Endothelial cell of umbilical vein (primary cell): ENCODE measurements around the gene SLC22A7. TPM values are rescaled to one million over a fixed set of nuclear protein-coding genes. Genes with fewer than 3 reads are reported as not detected.

Experiments
- BruUV-seq: library from RNA; stranded (reverse); fragments of 400-500 nt; replicated peaks from 2 replicates; lab custom pipeline; 2021; lab: Mats Ljungman, UMichigan
- CTCF ChIA-PET: fragments of 300-600, 350-600 bp; sonication (Branson Sonifier 250); formaldehyde crosslinking; loops from one replicate; lab custom pipeline; 2021; ENCODE audit warnings: antibody characterized with exemption, inconsistent platforms; lab: Charles Lee
- POLR2A ChIA-PET: fragments of 300-600, 350-600 bp; sonication (Branson Sonifier 250); formaldehyde crosslinking; loops from one replicate; lab custom pipeline; 2021; ENCODE audit warnings: antibody characterized with exemption, inconsistent platforms; lab: Charles Lee
- DNase-seq: peaks from one replicate; pipeline ENCODE4 v3.0.0-alpha.2; 2011; ENCODE audit warnings: low read depth, low spot score
- FAIRE-seq: peaks from 2 replicates; lab custom pipeline; 2011; peaks lifted over from hg19 to GRCh38; lab: Jason Lieb, UNC
- H2AFZ ChIP-seq: 2 replicates; pipeline ENCODE4 v1.6.0; 2012; ENCODE audit warnings: low read depth, low read length, control low read depth, inconsistent platforms
- H3K27ac ChIP-seq: 2 replicates; pipeline ENCODE4 v1.5.1; 2011; ENCODE audit warnings: low read depth, mild to moderate bottlenecking, control low read depth, low read length, moderate library complexity; ENCODE audit not compliant: insufficient read depth
- H3K27me3 ChIP-seq, 2 experiments: 2 replicates each; pipeline versions ENCODE4 v1.6.0 to v1.6.1; 2011; ENCODE audit warnings: low read length in 2 of 2, mixed read lengths in 1 of 2; ENCODE audit not compliant: control insufficient read depth in 2 of 2, insufficient read depth in 2 of 2
- H3K36me3 ChIP-seq, 2 experiments: 2 replicates in 1 of 2; 3 replicates in 1 of 2; pipeline ENCODE4 v1.5.1; 2011; ENCODE audit warnings: low read length in 2 of 2, mild to moderate bottlenecking in 1 of 2, moderate library complexity in 1 of 2; ENCODE audit not compliant: control insufficient read depth in 2 of 2, insufficient read depth in 2 of 2; ENCODE audit errors: extremely low read depth in 1 of 2
- H3K4me1 ChIP-seq: 3 replicates; pipeline ENCODE4 v1.5.1; 2011; ENCODE audit warnings: mild to moderate bottlenecking, low read length; ENCODE audit not compliant: control insufficient read depth, insufficient read depth; ENCODE audit errors: extremely low read depth
- H3K4me2 ChIP-seq: 2 replicates; pipeline ENCODE4 v1.6.1; 2011; ENCODE audit warnings: low read length, control low read depth, mixed read lengths; ENCODE audit not compliant: insufficient read depth
- H3K4me3 ChIP-seq, 3 experiments: fragments of 200-600 bp in 1 of 3; sonication (generic), shearing (Covaris generic) in 1 of 3; replicated peaks in 1 of 3; 2 replicates each; pipeline ENCODE4 v1.5.1; 2011 to 2016; ENCODE audit warnings: control low read depth in 3 of 3, low read length in 3 of 3, mild to moderate bottlenecking in 2 of 3, inconsistent platforms in 1 of 3, low read depth in 1 of 3, moderate library complexity in 1 of 3; ENCODE audit not compliant: insufficient read depth in 1 of 3
- H3K79me2 ChIP-seq: 2 replicates; pipeline ENCODE4 v1.6.0; 2012; ENCODE audit warnings: low read length, inconsistent platforms; ENCODE audit not compliant: control insufficient read depth, insufficient read depth
- H3K9ac ChIP-seq: replicated peaks from 2 replicates; pipeline ENCODE3; 2011; ENCODE audit warnings: low read length, control low read depth; ENCODE audit not compliant: insufficient read depth; ENCODE audit errors: extremely low read depth
- H3K9me1 ChIP-seq: replicated peaks from 3 replicates; pipeline ENCODE4 v1.6.0; 2011; ENCODE audit warnings: mild to moderate bottlenecking, low read length; ENCODE audit not compliant: control insufficient read depth, insufficient read depth; ENCODE audit errors: extremely low read depth
- H3K9me3 ChIP-seq: replicated peaks from 2 replicates; pipeline ENCODE4 v1.5.1; 2012; ENCODE audit warnings: low read length, inconsistent platforms; ENCODE audit not compliant: control insufficient read depth, insufficient read depth
- H4K20me1 ChIP-seq: replicated peaks from 2 replicates; pipeline ENCODE3; 2011; ENCODE audit warnings: mild to moderate bottlenecking, low read length; ENCODE audit not compliant: control insufficient read depth, insufficient read depth; ENCODE audit errors: extremely low read depth
- CTCF ChIP-seq, 2 donors: IDR thresholded peaks; 1 replicate in 1 of 2; 2 replicates in 1 of 2; pipeline ENCODE4 v1.5.1; 2011; ENCODE audit warnings: low read length in 2 of 2, mild to moderate bottlenecking in 2 of 2, moderate library complexity in 2 of 2, control low read depth in 1 of 2, inconsistent platforms in 1 of 2, low read depth in 1 of 2; ENCODE audit not compliant: insufficient read depth in 1 of 2; ENCODE audit errors: extremely low read depth in 1 of 2
- EZH2 ChIP-seq: IDR thresholded peaks from 2 replicates; pipeline ENCODE4 v1.6.1; 2012; ENCODE audit warnings: borderline replicate concordance, low read depth, mild to moderate bottlenecking, moderate library complexity, low read length, inconsistent platforms; ENCODE audit not compliant: severe bottlenecking
- FOS ChIP-seq: IDR thresholded peaks from 2 replicates; pipeline ENCODE4 v1.6.1; 2011; ENCODE audit warnings: mild to moderate bottlenecking, low read length, moderate library complexity, borderline replicate concordance; ENCODE audit not compliant: insufficient read depth
- GATA2 ChIP-seq: IDR thresholded peaks from 2 replicates; pipeline ENCODE4 v1.7.0; 2011; ENCODE audit warnings: low read depth, mild to moderate bottlenecking, moderate library complexity, mixed read lengths, low read length; ENCODE audit not compliant: insufficient read length, insufficient read depth
- JUN ChIP-seq: IDR thresholded peaks from 2 replicates; pipeline ENCODE4 v1.6.1; 2011; ENCODE audit warnings: borderline replicate concordance, low read depth; ENCODE audit not compliant: insufficient read length, insufficient read depth
- MAX ChIP-seq: IDR thresholded peaks from 2 replicates; pipeline ENCODE4 v1.6.1; 2011; ENCODE audit not compliant: insufficient read depth, insufficient read length
- MYC ChIP-seq: IDR thresholded peaks from one replicate; pipeline ENCODE4 v1.6.1; 2011; ENCODE audit warnings: mild to moderate bottlenecking, low read depth, low read length
- POLR2A ChIP-seq: IDR thresholded peaks from 2 replicates; pipeline ENCODE4 v1.6.1; 2012; ENCODE audit warnings: low read depth, mild to moderate bottlenecking, control low read depth, low read length
- POLR2AphosphoS5 ChIP-seq: IDR thresholded peaks from 2 replicates; pipeline ENCODE4 v1.6.1; 2012; ENCODE audit warnings: low read depth, mild to moderate bottlenecking, control low read depth, low read length, moderate library complexity; ENCODE audit not compliant: insufficient read depth
- dilution Hi-C: fragments of 300-500 bp; cut with MboI; formaldehyde crosslinking; loops from one replicate; pipeline ENCODE4 v1.15.0; 2019; ENCODE audit warnings: low sequenced_read_pairs; ENCODE audit not compliant: extremely low pct_ligation_motif_present
- intact Hi-C: fragments of 100-400 bp; cut with micrococcal nuclease; formaldehyde crosslinking; loops from one replicate; pipeline ENCODE4 v1.10.0; 2022
- polyA plus RNA-seq, 4 experiments: library from polyadenylated mRNA; depleted of rRNA in 3 of 4; stranded (reverse) in 3 of 4; unstranded in 1 of 4; fragments of >200 nt; gene quantifications; 2 replicates each; pipeline versions ENCODE4 v1.2.1 to v1.2.3, GENCODE V29; 2011 to 2012; ENCODE audit warnings: missing spikeins in 1 of 4
- total RNA-seq: library from RNA; stranded (reverse); gene quantifications from 2 replicates; pipeline ENCODE4 v1.2.3, GENCODE V29; 2021

Gene SLC22A7
- total and polyA plus RNA-seq, 2 donors (not counting 3 experiments of a cell fraction or from before 2014, with no cell fraction given): not detected

GRCh38 chr6:43308990-43309477, 11.0 kb downstream of the SLC22A7 start:
- TF ChIP-seq POLR2A (no peak), POLR2AphosphoS5 (no peak), JUN (no peak), MYC (no peak), MAX (no peak), EZH2 (no peak), CTCF (IDR thresholded peaks at IDR 0.05; ENCODE audit: extremely low read depth in 1 of 2, insufficient read depth in 1 of 2, low read depth in 1 of 2, low read length in 2 of 2) (no peak), FOS (no peak), GATA2 (no peak)
- Histone ChIP-seq H3K9ac (no peak overlapping the region), H3K9me3 (no peaks in the 10 kb centered on the region), H3K79me2 (no peaks in the 10 kb centered on the region), H4K20me1 (no peaks in the 10 kb centered on the region), H3K4me2 (no peak overlapping the region), H3K27ac (no peak overlapping the region), H3K36me3 (no peaks in the 10 kb centered on the region), H3K27me3 (peaks cover 13 to 16% of the 10 kb centered on the region in 2 experiments), H3K4me1 (peaks cover 8% of the 10 kb centered on the region), H2AFZ (peak overlapping the region; percentile 82), H3K9me1 (no peaks in the 10 kb centered on the region), H3K4me3 (peak overlapping the region in 1 of 3 experiments; percentile 15)
- CTCF ChIA-PET: interaction anchor here (0.9 to 1.4 kb wide), 4 partner anchors 9 to 60 kb away, joined by 3 to 6 read pairs (median 4); partner anchors contain the start of gene ZNF318
- POLR2A ChIA-PET: no interaction called here
- BruUV-seq: no TSS peak
- FAIRE-seq: no peak
- dilution Hi-C loops: no loop called here
- intact Hi-C loops: no loop called here
- no peak for DNase-seq
